C4-2B (cell line): ENCODE data around the gene RNASE7.

Source experiments
- ZFX ChIP-seq: fragments of 450-650 bp; IDR thresholded peaks from 2 replicates; pipeline ENCODE4 v1.6.1; 2017
- TF ChIP-seq, protein P1 (sequence below): fragments of 450-650 bp; conservative IDR thresholded peaks from 2 replicates; pipeline ENCODE4 v1.5.1; 2017; ENCODE audit warnings: mild to moderate bottlenecking

- TF ChIP-seq, protein P1, sequence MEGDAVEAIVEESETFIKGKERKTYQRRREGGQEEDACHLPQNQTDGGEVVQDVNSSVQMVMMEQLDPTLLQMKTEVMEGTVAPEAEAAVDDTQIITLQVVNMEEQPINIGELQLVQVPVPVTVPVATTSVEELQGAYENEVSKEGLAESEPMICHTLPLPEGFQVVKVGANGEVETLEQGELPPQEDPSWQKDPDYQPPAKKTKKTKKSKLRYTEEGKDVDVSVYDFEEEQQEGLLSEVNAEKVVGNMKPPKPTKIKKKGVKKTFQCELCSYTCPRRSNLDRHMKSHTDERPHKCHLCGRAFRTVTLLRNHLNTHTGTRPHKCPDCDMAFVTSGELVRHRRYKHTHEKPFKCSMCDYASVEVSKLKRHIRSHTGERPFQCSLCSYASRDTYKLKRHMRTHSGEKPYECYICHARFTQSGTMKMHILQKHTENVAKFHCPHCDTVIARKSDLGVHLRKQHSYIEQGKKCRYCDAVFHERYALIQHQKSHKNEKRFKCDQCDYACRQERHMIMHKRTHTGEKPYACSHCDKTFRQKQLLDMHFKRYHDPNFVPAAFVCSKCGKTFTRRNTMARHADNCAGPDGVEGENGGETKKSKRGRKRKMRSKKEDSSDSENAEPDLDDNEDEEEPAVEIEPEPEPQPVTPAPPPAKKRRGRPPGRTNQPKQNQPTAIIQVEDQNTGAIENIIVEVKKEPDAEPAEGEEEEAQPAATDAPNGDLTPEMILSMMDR = no peak
- no peak for TF ChIP-seq ZFX
These were observed 12.6 kb downstream of the RNASE7 start for GRCh38 chr14:21054768-21055145.
